Right kidney (tissue), 1 donor: ENCODE measurements around the gene DUSP6.
A peak's percentile ranks its signal among the peaks of the same experiment; 100 is the strongest.
"Not testable (repeated sequence)": the region's sequence is repeated elsewhere in the genome, so short reads cannot be mapped to it uniquely, and the experiment has no call there.

Source experiments
- DNase-seq: peaks from one replicate; pipeline ENCODE4 v3.0.0-alpha.2; 2016

Gene DUSP6

DNA sequence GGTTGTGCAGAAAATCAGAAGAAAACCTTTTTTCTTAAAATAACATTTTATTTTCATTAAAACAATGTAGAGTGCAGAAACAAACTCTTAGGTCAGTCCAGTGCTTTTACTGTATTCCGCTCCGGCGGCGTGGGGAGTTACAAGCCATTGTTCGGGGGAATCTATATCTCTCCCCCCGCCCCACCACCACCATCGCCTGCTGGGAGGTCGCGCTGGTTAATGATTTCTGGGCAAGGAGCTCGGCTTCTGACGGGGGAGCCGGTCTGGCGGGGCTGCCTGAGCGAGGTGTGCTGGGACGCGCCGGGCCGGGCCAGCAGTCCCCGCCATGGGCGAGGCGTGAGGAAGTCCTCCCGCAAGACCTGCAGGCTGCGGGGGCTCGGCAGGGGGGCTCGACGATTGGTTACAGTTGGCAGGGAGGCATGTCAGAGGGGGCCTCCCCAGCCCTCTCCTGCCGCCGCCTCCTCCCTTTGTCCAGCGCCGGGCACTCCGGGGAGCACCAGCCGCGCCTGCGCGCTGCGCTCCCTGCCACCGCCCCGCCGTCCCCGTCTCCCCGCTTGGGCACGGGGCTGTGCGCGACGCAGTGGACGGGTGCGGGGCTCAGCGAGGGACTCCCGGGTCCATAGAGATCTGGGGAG lies 1.0 kb upstream of the DUSP6 start:
- DNase-seq = peak; percentile 96

GRCh38 chr12:89352242-89352491 lies 134 bp downstream of the DUSP6 start:
- peak; percentile 88 for DNase-seq

DNA sequence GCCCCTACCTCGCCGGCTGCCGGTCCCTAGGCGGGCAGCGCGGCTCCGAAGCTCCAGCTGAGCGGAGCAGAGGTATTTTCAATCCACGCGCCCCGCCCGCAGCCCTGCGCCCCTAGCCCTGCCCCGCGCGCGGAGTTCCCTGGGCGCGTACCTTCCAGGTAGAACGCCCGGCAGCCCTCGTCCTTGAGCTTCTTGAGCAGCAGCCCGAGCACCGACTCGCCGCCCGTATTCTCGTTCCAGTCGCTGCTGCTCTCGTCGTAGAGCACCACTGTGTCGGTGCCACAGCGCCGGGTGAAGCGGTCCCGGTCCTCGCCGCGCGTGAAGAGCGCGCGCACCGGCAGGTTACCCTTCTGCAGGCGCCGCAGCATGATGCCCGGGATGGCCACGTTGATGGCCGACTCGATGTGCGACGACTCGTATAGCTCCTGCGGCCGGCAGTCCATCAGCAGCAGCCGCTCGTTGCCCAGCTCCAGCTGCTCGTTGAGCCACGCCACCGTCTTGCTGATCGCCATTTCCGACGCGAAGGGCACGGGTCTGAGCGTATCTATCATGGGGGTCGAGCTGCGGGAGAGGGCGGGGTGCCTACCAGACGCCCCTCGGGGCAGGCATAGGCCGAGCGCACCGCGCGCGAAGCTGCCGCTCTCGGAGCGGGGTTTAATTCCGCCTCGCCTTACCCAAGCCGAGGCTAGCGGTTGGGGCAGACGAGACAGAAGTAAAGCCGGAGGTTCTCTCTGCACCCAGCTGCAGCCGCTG lies 636 bp downstream of the DUSP6 start:
- DNase-seq = peak; percentile 86

GRCh38 chr12:89350630-89351488 lies 1.4 kb downstream of the DUSP6 start:
- DNase-seq = peak; percentile 56

GRCh38 chr12:89350260-89350629 lies 2.1 kb downstream of the DUSP6 start:
- no peak for DNase-seq

DNA sequence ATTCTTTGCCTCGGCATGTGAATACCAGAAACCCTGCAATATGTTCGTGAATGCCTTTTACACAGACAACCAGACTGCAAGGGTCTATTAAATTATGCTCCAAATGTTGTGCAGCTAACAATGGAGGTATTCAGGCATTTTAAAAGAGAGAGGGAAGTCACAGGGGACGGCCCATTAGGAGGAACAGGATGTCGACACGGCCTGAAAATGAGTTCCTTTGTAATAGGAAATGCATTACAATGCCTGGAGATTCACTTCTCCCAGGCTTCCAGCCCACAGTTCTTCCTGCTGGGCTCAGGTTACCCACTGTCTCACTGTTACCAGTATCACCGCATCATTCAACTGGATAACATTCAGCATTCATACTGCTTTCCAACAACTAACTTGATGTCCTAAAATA lies 2.5 kb downstream of the DUSP6 start:
- DNase-seq = no peak

GRCh38 chr12:89348894-89349699 lies 3.2 kb downstream of the DUSP6 start:
- no peak for DNase-seq

- no peak for DNase-seq
Measured at GRCh38 chr12:89347325-89347829, 4.9 kb downstream of the DUSP6 start.

- DNase-seq = no peak
Measured at GRCh38 chr12:89346741-89347324, 5.5 kb downstream of the DUSP6 start.

- DNase-seq = peak; percentile 65
Measured at GRCh38 chr12:89345830-89346740, 6.2 kb downstream of the DUSP6 start.

DNA sequence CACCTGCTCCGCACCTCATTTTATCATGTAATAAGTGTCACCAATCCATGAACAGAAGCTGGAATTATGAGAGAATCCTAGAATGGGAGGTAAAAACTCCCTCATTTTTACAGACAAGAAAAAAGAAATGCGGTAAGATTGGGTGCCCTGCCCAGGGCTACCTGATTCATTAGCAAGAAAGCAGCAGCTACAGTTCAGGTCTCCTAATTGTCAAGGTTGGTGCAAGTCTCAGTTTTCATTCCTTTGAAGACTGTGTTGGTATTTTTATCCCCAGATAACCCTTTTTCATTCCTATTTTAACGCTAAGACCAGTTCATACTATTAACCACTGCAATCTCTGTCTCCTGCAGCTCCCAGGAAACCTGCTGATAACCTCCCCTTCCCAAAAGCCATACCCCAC lies 6.9 kb downstream of the DUSP6 start:
- DNase-seq = no peak

GRCh38 chr12:89344862-89345202 lies 7.5 kb downstream of the DUSP6 start:
- DNase-seq = no peak

- DNase-seq = no peak
Measured at GRCh38 chr12:89344043-89344861, 8.0 kb downstream of the DUSP6 start.

GRCh38 chr12:89343127-89343526 lies 9.2 kb downstream of the DUSP6 start:
- DNase-seq = no peak

- no peak for DNase-seq
Measured at GRCh38 chr12:89340861-89341260, 11.4 kb downstream of the DUSP6 start.

GRCh38 chr12:89339526-89339925 lies 12.8 kb downstream of the DUSP6 start:
- no peak for DNase-seq

- not testable (repeated sequence) for DNase-seq
Measured at GRCh38 chr12:89337136-89337535, 15.2 kb downstream of the DUSP6 start.

- no peak for DNase-seq
Measured at GRCh38 chr12:89335452-89336244, 16.7 kb downstream of the DUSP6 start.

- no peak for DNase-seq
Measured at GRCh38 chr12:89334548-89335169, 17.6 kb downstream of the DUSP6 start.
